Heart right ventricle (tissue), 16 donors: ENCODE results near the gene SMURF2. TPM values are rescaled to one million over a fixed set of nuclear protein-coding genes. Genes with fewer than 3 reads are reported as not detected.

ENCODE experiments used
- ATAC-seq, 8 donors: fragments of 200-7000 bp; cut with Tn5 transposase; one replicate each; pipeline ENCODE4 v1.9.1; 2020; ENCODE audit warnings: mild to moderate bottlenecking in 8 of 8, moderate library complexity in 8 of 8, moderate number of reproducible peaks in 1 of 8
- DNase-seq, 2 donors: peaks; one replicate each; pipeline ENCODE4 v3.0.0-alpha.2; 2020
- H3K27ac ChIP-seq, 10 donors: fragments of 200-600 bp; sonication (generic) in 2 of 10; one replicate each; pipeline versions ENCODE4 v1.5.0 to v1.8.0; 2020 to 2022; ENCODE audit warnings: mild to moderate bottlenecking in 3 of 10
- H3K27me3 ChIP-seq, 7 donors: fragments of 200-600 bp; one replicate each; pipeline ENCODE4 v1.8.0; 2021 to 2022; ENCODE audit warnings: mild to moderate bottlenecking in 2 of 7
- H3K36me3 ChIP-seq, 9 donors: fragments of 200-600 bp; sonication (generic) in 1 of 9; one replicate each; pipeline versions ENCODE4 v1.5.0 to v1.8.0; 2020 to 2022; ENCODE audit warnings: mild to moderate bottlenecking in 2 of 9
- H3K4me1 ChIP-seq, 9 donors: fragments of 200-600 bp; sonication (generic) in 1 of 9; one replicate each; pipeline versions ENCODE4 v1.5.0 to v1.8.0; 2020 to 2022; ENCODE audit warnings: mild to moderate bottlenecking in 4 of 9
- H3K4me3 ChIP-seq, 10 donors: fragments of 200-600 bp; sonication (generic) in 2 of 10; one replicate each; pipeline versions ENCODE4 v1.5.0 to v1.8.0; 2020 to 2022; ENCODE audit warnings: mild to moderate bottlenecking in 7 of 10, moderate library complexity in 2 of 10
- H3K9me3 ChIP-seq, 11 donors: fragments of 200-600 bp in 10 of 11; sonication (generic) in 2 of 11; one replicate each; pipeline versions ENCODE4 v1.5.0 to v1.8.0; 2013 to 2022; ENCODE audit warnings: mild to moderate bottlenecking in 2 of 11, control low read depth in 1 of 11, moderate library complexity in 1 of 11
- CTCF ChIP-seq, 9 donors: fragments of 200-600 bp; sonication (generic) in 2 of 9; IDR thresholded peaks; one replicate each; pipeline versions ENCODE4 v1.5.0 to v1.8.0; 2021 to 2022; ENCODE audit warnings: antibody characterized with exemption in 9 of 9, mild to moderate bottlenecking in 5 of 9, moderate library complexity in 1 of 9
- WGBS, 2 donors: extraction: QIAGEN DNeasy Blood & Tissue Kit; methylation state at CpG; one replicate each; pipeline ENCODE4 v1.1.7; 2013; ENCODE audit warnings: inconsistent platforms in 1 of 2; 5-methylcytosine and 5-hydroxymethylcytosine counted together
- intact Hi-C, 10 donors: fragments of 100-400 bp; cut with DNase I; formaldehyde crosslinking; loops; one replicate each; pipeline versions ENCODE4 v1.11.1 to v1.14.2; 2022
- polyA plus RNA-seq, 2 donors: library from polyadenylated mRNA; stranded (reverse); fragments of 200-250 nt; gene quantifications; one replicate each; pipeline ENCODE4 v1.2.3, GENCODE V29; 2013
- total RNA-seq, 10 donors: library from RNA; stranded (reverse); fragmentation: NEBNext Ultra II Directional in 3 of 10; extraction: Animal tissue kit (Norgen Biotek cat#: 25700) in 3 of 10; gene quantifications; one replicate each; pipeline versions ENCODE4 v1.2.1 to v1.2.4, GENCODE V29; 2021 to 2023
- donor health status: Arrhythmogenic right ventricular cardiomyopathy.
- donor health status: ischemic (EF 13 %, LVEDD 7.1; RV severe dilation, severe dysfunction).
- donor health status: healthy with polysubstance abuse.
- donor health status: DM: no; HTN: yes; CAD: no.
- donor health status: DM: no; HTN: no; CAD: no.
- donor health status: ischemic (EF 25% LVEDD 6.9; RV normal size, moderate dysfunction).
- donor health status: ischemic (EF 25% LVEDD 5.7; RV mildly dilated, moderate dysfunction).
- donor health status: healthy.
- donor health status: DM: yes; HTN: yes; CAD: no.
- donor health status: Ischemic cardiomyopathy.
- donor health status: ischemic (EF 35%, LVEDD 5.7; RV mildly dilated, moderate dysfunction).
- donor health status: nonischemic (EF 11% LVEDD 7.7; RV severe dilation, severe dysfunction).
- donor health status: DM: yes; HTN: yes; CAD: no.
- donor health status: PGD.
- donor health status: ischemic (EF 29% LVEDD 5.4; RV normal size, mild dysfunction).
- donor health status: nonischemic (EF 23%, LVEDD 6.1; RV moderate dilation, normal function).

The SMURF2 gene
- total and polyA plus RNA-seq, 12 donors: 4.0 to 15.5 (median 12.2) TPM

- H3K4me3 ChIP-seq: no peak overlapping the region
- peak overlapping the region in 8 of 10 donors; percentile 14 to 86 (median 62) for H3K27ac ChIP-seq
- TF ChIP-seq CTCF (IDR thresholded peaks at IDR 0.05): no peak
- H3K27me3 ChIP-seq: no peaks in the 10 kb centered on the region
- intact Hi-C loops: loop anchor here in 1 of 10 donors (2.0 kb wide), 1 partner anchor 70 kb away; no protein-coding TSS in a partner anchor
- no peak for DNase-seq
- H3K36me3 ChIP-seq: no peaks in the 10 kb centered on the region
- peaks cover 0 to 45% (median 32%) of the 10 kb centered on the region in 9 donors for H3K4me1 ChIP-seq
- 57 to 68% methylated on average over 8 of the region's 8 CpGs for WGBS, 2 donors
- ATAC-seq: peak in 3 of 8 donors; percentile 3 to 21 (median 8)
- no peaks in the 10 kb centered on the region for H3K9me3 ChIP-seq
These were observed 44.3 kb upstream of the SMURF2 start for GRCh38 chr17:64706224-64707049.

DNA sequence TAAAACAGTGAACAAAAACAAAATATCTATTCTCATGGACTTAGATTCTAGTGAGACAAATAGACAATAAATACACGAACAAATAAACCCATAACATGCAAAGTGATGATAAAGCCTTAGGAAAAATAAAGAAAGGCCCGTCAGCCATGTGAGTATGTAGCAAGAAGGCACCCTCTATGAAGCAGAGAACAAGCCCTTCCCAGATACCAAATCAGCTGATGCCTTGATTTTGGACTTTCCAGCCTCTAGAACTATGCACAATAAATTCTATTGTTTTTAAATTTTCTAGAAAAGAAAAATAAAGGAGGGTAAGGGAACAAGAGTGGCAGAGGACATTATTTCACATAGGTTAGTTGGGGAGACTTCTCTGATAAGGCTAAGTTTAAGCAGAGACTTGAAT lies 40.7 kb upstream of the SMURF2 start:
- H3K9me3 ChIP-seq: no peaks in the 10 kb centered on the region
- H3K4me3 ChIP-seq: no peak overlapping the region
- peaks cover 0 to 27% (median 19%) of the 10 kb centered on the region in 9 donors for H3K4me1 ChIP-seq
- no peaks in the 10 kb centered on the region for H3K27me3 ChIP-seq
- no peak for DNase-seq
- no peak for ATAC-seq
- no peak overlapping the region for H3K27ac ChIP-seq
- no peak for TF ChIP-seq CTCF (IDR thresholded peaks at IDR 0.05)
- intact Hi-C loops: no loop called here
- no peaks in the 10 kb centered on the region for H3K36me3 ChIP-seq
- 90 to 93% methylated on average over 2 of the region's 2 CpGs for WGBS, 2 donors

- intact Hi-C loops: no loop called here
- ATAC-seq (no peak), DNase-seq (no peak)
- no peak for TF ChIP-seq CTCF (IDR thresholded peaks at IDR 0.05)
- Histone ChIP-seq H3K27me3 (no peaks in the 10 kb centered on the region), H3K4me1 (peaks cover 0 to 19% (median 5%) of the 10 kb centered on the region in 9 donors), H3K36me3 (no peaks in the 10 kb centered on the region), H3K4me3 (no peak overlapping the region), H3K27ac (no peak overlapping the region), H3K9me3 (no peaks in the 10 kb centered on the region)
- WGBS, 2 donors: 77 to 87% methylated on average over 2 of the region's 2 CpGs
These were observed 36.6 kb upstream of the SMURF2 start for GRCh38 chr17:64698725-64699124.

DNA sequence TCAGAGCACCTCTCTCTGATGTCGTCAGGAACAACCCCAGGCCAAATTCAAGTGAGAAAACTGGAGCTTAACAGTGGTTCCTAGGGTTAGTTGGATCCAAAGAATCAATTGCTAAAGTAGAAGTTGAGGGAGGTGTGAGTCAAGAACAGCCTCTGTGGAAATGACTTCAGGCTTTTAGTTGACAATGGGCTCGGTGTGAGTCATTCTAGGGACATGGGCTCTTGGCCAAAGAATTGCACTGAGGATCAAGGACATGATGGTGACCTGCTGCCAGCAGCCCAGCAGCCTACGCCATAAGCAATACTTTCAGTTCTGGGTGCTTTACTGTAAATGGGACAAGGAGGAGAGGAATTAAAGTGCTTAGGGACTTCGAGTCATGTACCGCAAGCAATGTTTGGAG lies 32.1 kb upstream of the SMURF2 start:
- Histone ChIP-seq H3K4me1 (peaks cover 0 to 17% (median 5%) of the 10 kb centered on the region in 9 donors), H3K4me3 (no peak overlapping the region), H3K36me3 (no peaks in the 10 kb centered on the region), H3K27ac (peak overlapping the region in 7 of 10 donors; percentile 20 to 76 (median 58)), H3K27me3 (no peaks in the 10 kb centered on the region), H3K9me3 (no peaks in the 10 kb centered on the region)
- ATAC-seq (peak; percentile 92 to 98 (median 96)), DNase-seq (peak; percentile 33 to 81)
- no peak for TF ChIP-seq CTCF (IDR thresholded peaks at IDR 0.05)
- intact Hi-C loops: no loop called here
- 31 to 40% methylated on average over 5 of the region's 5 CpGs for WGBS, 2 donors
